ENCODE results near the gene ARHGEF10L.

DNA sequence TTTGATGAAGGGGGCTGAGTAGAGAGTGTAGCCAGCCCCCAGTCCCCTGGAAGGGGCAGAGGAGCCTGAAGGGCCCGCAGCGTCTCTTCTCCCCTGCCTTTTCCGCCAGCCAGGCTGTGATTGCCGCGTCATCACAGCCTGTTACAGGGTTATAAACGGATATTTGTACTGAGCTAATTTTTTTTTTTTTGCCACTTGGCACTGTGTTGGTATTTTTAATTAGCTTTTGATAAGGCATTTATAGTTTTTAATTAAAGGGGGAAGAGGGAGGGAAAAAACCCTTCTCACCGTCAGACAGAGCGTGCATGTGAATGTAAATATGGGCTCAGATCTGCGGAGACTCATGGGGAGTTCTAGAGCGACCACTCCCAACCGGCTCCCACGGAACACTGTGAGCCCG lies 117.9 kb downstream of the ARHGEF10L start:
- TF ChIP-seq, protein P1, sequence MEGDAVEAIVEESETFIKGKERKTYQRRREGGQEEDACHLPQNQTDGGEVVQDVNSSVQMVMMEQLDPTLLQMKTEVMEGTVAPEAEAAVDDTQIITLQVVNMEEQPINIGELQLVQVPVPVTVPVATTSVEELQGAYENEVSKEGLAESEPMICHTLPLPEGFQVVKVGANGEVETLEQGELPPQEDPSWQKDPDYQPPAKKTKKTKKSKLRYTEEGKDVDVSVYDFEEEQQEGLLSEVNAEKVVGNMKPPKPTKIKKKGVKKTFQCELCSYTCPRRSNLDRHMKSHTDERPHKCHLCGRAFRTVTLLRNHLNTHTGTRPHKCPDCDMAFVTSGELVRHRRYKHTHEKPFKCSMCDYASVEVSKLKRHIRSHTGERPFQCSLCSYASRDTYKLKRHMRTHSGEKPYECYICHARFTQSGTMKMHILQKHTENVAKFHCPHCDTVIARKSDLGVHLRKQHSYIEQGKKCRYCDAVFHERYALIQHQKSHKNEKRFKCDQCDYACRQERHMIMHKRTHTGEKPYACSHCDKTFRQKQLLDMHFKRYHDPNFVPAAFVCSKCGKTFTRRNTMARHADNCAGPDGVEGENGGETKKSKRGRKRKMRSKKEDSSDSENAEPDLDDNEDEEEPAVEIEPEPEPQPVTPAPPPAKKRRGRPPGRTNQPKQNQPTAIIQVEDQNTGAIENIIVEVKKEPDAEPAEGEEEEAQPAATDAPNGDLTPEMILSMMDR (IDR thresholded peaks at IDR 0.05), result no peak
- TF ChIP-seq POLR2A (IDR thresholded peaks at IDR 0.05), result no peak
- TF ChIP-seq POLR2AphosphoS5 (IDR thresholded peaks at IDR 0.05), result no peak

All from prostate gland (tissue), 2 donors.